HepG2 (cell line): ENCODE results near the gene FER1L5. TPM values are rescaled to one million over a fixed set of nuclear protein-coding genes. Genes with fewer than 3 reads are reported as not detected.

Source experiments
- ATAC-seq: fragments of 200-7000 bp; cut with Tn5 transposase; 3 replicates; pipeline ENCODE4 v1.9.1; 2020; ENCODE audit warnings: mild to moderate bottlenecking, moderate library complexity
- BruUV-seq: library from RNA; stranded (reverse); fragments of 400-500 nt; replicated peaks from 2 replicates; lab custom pipeline; 2021; lab: Mats Ljungman, UMichigan
- CTCF ChIA-PET: fragments of 300-600 bp; formaldehyde crosslinking; extraction: SDS; loops from one replicate; lab custom pipeline; 2021; ENCODE audit warnings: low total read pairs, inconsistent platforms, low intra/inter-chr PET ratio; lab: Yijun Ruan, JAX
- POLR2A ChIA-PET: fragments of 350-600 bp; sonication (Branson Sonifier 250); formaldehyde crosslinking; loops from one replicate; lab custom pipeline; 2020; ENCODE audit warnings: antibody characterized with exemption, inconsistent platforms; lab: Yijun Ruan, JAX
- DNase-seq: peaks from one replicate; pipeline ENCODE4 v3.0.0-alpha.2; 2015; ENCODE audit warnings: low spot score
- FAIRE-seq: peaks from 3 replicates; lab custom pipeline; 2011; peaks lifted over from hg19 to GRCh38; lab: Jason Lieb, UNC
- H2AFZ ChIP-seq: one replicate; pipeline ENCODE4 v1.6.1; 2011; ENCODE audit warnings: low read length, inconsistent platforms
- H3K27ac ChIP-seq: fragments of 300-600 bp; 3 replicates; pipeline ENCODE4 v1.8.0; 2011; ENCODE audit warnings: mixed run types, mild to moderate bottlenecking, mixed read lengths, low read length, inconsistent platforms; ENCODE audit not compliant: insufficient read depth; ENCODE audit errors: extremely low read length
- H3K27me3 ChIP-seq, 2 experiments: fragments of 200-600 bp in 1 of 2; 2 replicates in 1 of 2; 3 replicates in 1 of 2; pipeline versions ENCODE4 v1.6.0 to v1.8.0; 2011; ENCODE audit warnings: low read length in 2 of 2, mild to moderate bottlenecking in 2 of 2, moderate library complexity in 2 of 2, inconsistent platforms in 1 of 2; ENCODE audit not compliant: insufficient read depth in 2 of 2, control insufficient read depth in 1 of 2
- H3K36me3 ChIP-seq, 2 experiments: fragments of 200-600 bp in 1 of 2; replicated peaks in 1 of 2; 2 replicates in 1 of 2; 3 replicates in 1 of 2; pipeline versions ENCODE4 v1.5.1 to v1.8.0; 2011; ENCODE audit warnings: low read length in 2 of 2, inconsistent platforms in 1 of 2; ENCODE audit not compliant: insufficient read depth in 2 of 2, control insufficient read depth in 1 of 2
- H3K4me1 ChIP-seq: 2 replicates; pipeline ENCODE4 v1.5.1; 2012; ENCODE audit warnings: low read length, inconsistent platforms; ENCODE audit not compliant: insufficient read depth
- H3K4me2 ChIP-seq: 2 replicates; pipeline ENCODE4 v1.6.0; 2011; ENCODE audit warnings: low read depth, low read length, inconsistent platforms
- H3K4me3 ChIP-seq, 3 experiments: fragments of 200-600 bp in 1 of 3; sonication (generic), shearing (Covaris generic) in 1 of 3; replicated peaks in 1 of 3; 2 replicates each; pipeline ENCODE4 v1.5.1; 2011 to 2016; ENCODE audit warnings: low read length in 3 of 3, inconsistent platforms in 2 of 3, low read depth in 2 of 3, mild to moderate bottlenecking in 2 of 3, control low read depth in 1 of 3, mixed read lengths in 1 of 3; ENCODE audit not compliant: insufficient read depth in 1 of 3
- H3K79me2 ChIP-seq: one replicate; pipeline ENCODE4 v1.6.1; 2011; ENCODE audit warnings: low read length, inconsistent platforms; ENCODE audit not compliant: insufficient read depth
- H3K9ac ChIP-seq: 2 replicates; pipeline ENCODE4 v1.6.0; 2011; ENCODE audit warnings: mild to moderate bottlenecking, low read depth, low read length, inconsistent platforms; ENCODE audit not compliant: insufficient read depth
- H3K9me3 ChIP-seq: 2 replicates; pipeline ENCODE4 v1.5.1; 2012; ENCODE audit warnings: mild to moderate bottlenecking, low read length
- H4K20me1 ChIP-seq: 2 replicates; pipeline ENCODE4 v1.6.0; 2011; ENCODE audit warnings: inconsistent platforms, mild to moderate bottlenecking, low read length, moderate library complexity; ENCODE audit not compliant: insufficient read depth
- BORCS8-MEF2B ChIP-seq: sonication (generic); formaldehyde crosslinking; IDR thresholded peaks from 2 replicates; pipeline ENCODE4 v1.8.0; 2022; ENCODE audit warnings: mild to moderate bottlenecking, missing genetic modification reagents
- CAMTA2 ChIP-seq: sonication (generic); formaldehyde crosslinking; IDR thresholded peaks from 2 replicates; pipeline ENCODE4 v1.4.0; 2020; ENCODE audit warnings: mild to moderate bottlenecking, missing genetic modification reagents, borderline replicate concordance
- GLI4 ChIP-seq: sonication (generic); formaldehyde crosslinking; IDR thresholded peaks from 2 replicates; pipeline ENCODE4 v1.5.1; 2020; ENCODE audit warnings: missing genetic modification reagents, mild to moderate bottlenecking, moderate library complexity, borderline replicate concordance
- POGZ ChIP-seq: sonication (generic); formaldehyde crosslinking; IDR thresholded peaks from 2 replicates; pipeline ENCODE4 v1.4.0; 2020; ENCODE audit warnings: mild to moderate bottlenecking, missing genetic modification reagents
- RARA ChIP-seq: IDR thresholded peaks from 2 replicates; pipeline ENCODE4 v1.6.1; 2016; ENCODE audit warnings: missing genetic modification reagents, missing compliant biosample characterization
- RFX3 ChIP-seq: IDR thresholded peaks from 2 replicates; pipeline ENCODE4 v1.6.1; 2016; ENCODE audit warnings: missing biosample characterization, missing genetic modification reagents
- ZBTB7B ChIP-seq: sonication (generic); formaldehyde crosslinking; IDR thresholded peaks from 2 replicates; pipeline ENCODE4 v1.4.0; 2020; ENCODE audit warnings: missing genetic modification reagents
- ZMAT5 ChIP-seq: sonication (generic); formaldehyde crosslinking; IDR thresholded peaks from 2 replicates; pipeline ENCODE4 v1.5.0; 2020; ENCODE audit warnings: mild to moderate bottlenecking, low read depth, missing genetic modification reagents, borderline replicate concordance
- ZNF12 ChIP-seq: sonication (generic); formaldehyde crosslinking; IDR thresholded peaks from 2 replicates; pipeline ENCODE4 v1.5.0; 2020; ENCODE audit warnings: missing genetic modification reagents
- ZNF432 ChIP-seq: sonication (generic); formaldehyde crosslinking; IDR thresholded peaks from 2 replicates; pipeline ENCODE4 v1.5.0; 2020; ENCODE audit warnings: missing genetic modification reagents, mild to moderate bottlenecking, borderline replicate concordance
- ZNF549 ChIP-seq: sonication (generic); formaldehyde crosslinking; IDR thresholded peaks from 2 replicates; pipeline ENCODE4 v1.5.0; 2020; ENCODE audit warnings: missing genetic modification reagents
- ZNF558 ChIP-seq: sonication (generic); formaldehyde crosslinking; IDR thresholded peaks from 2 replicates; pipeline ENCODE4 v1.9.0; 2022; ENCODE audit warnings: mild to moderate bottlenecking, missing genetic modification reagents, borderline replicate concordance
- ZNF709 ChIP-seq: sonication (generic); formaldehyde crosslinking; IDR thresholded peaks from 2 replicates; pipeline ENCODE4 v1.5.0; 2020; ENCODE audit warnings: mild to moderate bottlenecking, missing genetic modification reagents
- WGBS: methylation state at CpG from one replicate; pipeline ENCODE4 v1.1.6; 2017; ENCODE audit warnings: low lambda C conversion rate; 5-methylcytosine and 5-hydroxymethylcytosine counted together
- in situ Hi-C: cut with HindIII; loops from 2 replicates; pipeline ENCODE4 v1.10.0; 2017; ENCODE audit warnings: low pct_unique_long_range_greater_than_20kb; ENCODE audit not compliant: extremely low pct_ligation_motif_present
- intact Hi-C: fragments of 100-400 bp; cut with micrococcal nuclease; formaldehyde crosslinking; loops from one replicate; pipeline ENCODE4 v1.10.0; 2022; ENCODE audit not compliant: unreplicated experiment
- polyA plus RNA-seq, 8 experiments: library from polyadenylated mRNA; depleted of rRNA in 3 of 8; stranded (reverse) in 7 of 8; unstranded in 1 of 8; fragments of >200 nt; fragmentation: Illumina TruSeq in 4 of 8; extraction: Trizol in 4 of 8; gene quantifications; 2 replicates each; pipeline versions ENCODE4 v1.2.1 to v1.2.3, GENCODE V29; 2011 to 2016; ENCODE audit warnings: low read depth in 4 of 8, missing spikeins in 1 of 8, mixed read lengths in 1 of 8; ENCODE audit not compliant: insufficient read depth in 1 of 8
- total RNA-seq, 5 experiments: library from RNA; depleted of rRNA; stranded (reverse); fragments of >200 nt; fragmentation: Illumina TruSeq; extraction: Trizol; gene quantifications; 2 replicates each; pipeline ENCODE4 v1.2.3, GENCODE V29; 2016; ENCODE audit warnings: low read depth in 1 of 5
- TF ChIP-seq, protein P1 (sequence below): sonication (generic); formaldehyde crosslinking; IDR thresholded peaks from 2 replicates; pipeline ENCODE4 v1.4.0; 2020; ENCODE audit warnings: mild to moderate bottlenecking, missing genetic modification reagents
- TF ChIP-seq, protein P2 (sequence below): fragments of 450-650 bp; IDR thresholded peaks from 2 replicates; pipeline ENCODE4 v1.6.1; 2017

FER1L5 gene
- total and polyA plus RNA-seq, 2 of the 13 experiments (the other 11 are each of a cell fraction or from before 2014, with no cell fraction given), result 0.02 to 0.08 TPM

GRCh38 chr2:96648306-96648930 is 5.9 kb downstream of the FER1L5 start:
- no TSS peak for BruUV-seq
- CTCF ChIA-PET, result no interaction called here
- no peak for DNase-seq
- no peak overlapping the region for H3K4me3 ChIP-seq
- no peak for TF ChIP-seq GLI4
- TF ChIP-seq POGZ (CRISPR knock-in tag), result no peak
- TF ChIP-seq, protein P1, sequence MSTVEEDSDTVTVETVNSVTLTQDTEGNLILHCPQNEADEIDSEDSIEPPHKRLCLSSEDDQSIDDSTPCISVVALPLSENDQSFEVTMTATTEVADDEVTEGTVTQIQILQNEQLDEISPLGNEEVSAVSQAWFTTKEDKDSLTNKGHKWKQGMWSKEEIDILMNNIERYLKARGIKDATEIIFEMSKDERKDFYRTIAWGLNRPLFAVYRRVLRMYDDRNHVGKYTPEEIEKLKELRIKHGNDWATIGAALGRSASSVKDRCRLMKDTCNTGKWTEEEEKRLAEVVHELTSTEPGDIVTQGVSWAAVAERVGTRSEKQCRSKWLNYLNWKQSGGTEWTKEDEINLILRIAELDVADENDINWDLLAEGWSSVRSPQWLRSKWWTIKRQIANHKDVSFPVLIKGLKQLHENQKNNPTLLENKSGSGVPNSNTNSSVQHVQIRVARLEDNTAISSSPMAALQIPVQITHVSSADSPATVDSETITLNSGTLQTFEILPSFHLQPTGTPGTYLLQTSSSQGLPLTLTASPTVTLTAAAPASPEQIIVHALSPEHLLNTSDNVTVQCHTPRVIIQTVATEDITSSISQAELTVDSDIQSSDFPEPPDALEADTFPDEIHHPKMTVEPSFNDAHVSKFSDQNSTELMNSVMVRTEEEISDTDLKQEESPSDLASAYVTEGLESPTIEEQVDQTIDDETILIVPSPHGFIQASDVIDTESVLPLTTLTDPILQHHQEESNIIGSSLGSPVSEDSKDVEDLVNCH, result no peak
- no peak for TF ChIP-seq ZNF432 (CRISPR knock-in tag)
- TF ChIP-seq, protein P2, sequence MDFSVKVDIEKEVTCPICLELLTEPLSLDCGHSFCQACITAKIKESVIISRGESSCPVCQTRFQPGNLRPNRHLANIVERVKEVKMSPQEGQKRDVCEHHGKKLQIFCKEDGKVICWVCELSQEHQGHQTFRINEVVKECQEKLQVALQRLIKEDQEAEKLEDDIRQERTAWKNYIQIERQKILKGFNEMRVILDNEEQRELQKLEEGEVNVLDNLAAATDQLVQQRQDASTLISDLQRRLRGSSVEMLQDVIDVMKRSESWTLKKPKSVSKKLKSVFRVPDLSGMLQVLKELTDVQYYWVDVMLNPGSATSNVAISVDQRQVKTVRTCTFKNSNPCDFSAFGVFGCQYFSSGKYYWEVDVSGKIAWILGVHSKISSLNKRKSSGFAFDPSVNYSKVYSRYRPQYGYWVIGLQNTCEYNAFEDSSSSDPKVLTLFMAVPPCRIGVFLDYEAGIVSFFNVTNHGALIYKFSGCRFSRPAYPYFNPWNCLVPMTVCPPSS, result no peak
- no peak for TF ChIP-seq ZBTB7B
- no peak for TF ChIP-seq ZNF549 (CRISPR knock-in tag)
- no peak for TF ChIP-seq ZNF558 (CRISPR knock-in tag)
- no peak for TF ChIP-seq CAMTA2 (CRISPR knock-in tag)
- TF ChIP-seq ZNF709, result no peak
- TF ChIP-seq ZMAT5 (CRISPR knock-in tag), result no peak
- TF ChIP-seq BORCS8-MEF2B (CRISPR knock-in tag), result no peak
- TF ChIP-seq RARA (CRISPR knock-in tag), result no peak
- no peak for TF ChIP-seq RFX3 (CRISPR knock-in tag)
- no peak for TF ChIP-seq ZNF12
- TF ChIP-seq, all 625 proteins: peak for 0
- Histone ChIP-seq H4K20me1 (no peaks in the 10 kb centered on the region), H3K4me1 (no peaks in the 10 kb centered on the region), H3K9me3 (no peaks in the 10 kb centered on the region), H3K27ac (no peak overlapping the region), H3K4me2 (no peak overlapping the region), H3K9ac (no peak overlapping the region), H3K36me3 (no peaks in the 10 kb centered on the region), H3K79me2 (no peaks in the 10 kb centered on the region), H2AFZ (no peak overlapping the region), H3K27me3 (peaks cover 0 to 33% of the 10 kb centered on the region in 2 experiments; a peak in 4 of 5 replicates)
- in situ Hi-C loops (no loop called here), intact Hi-C loops (no loop called here)
- POLR2A ChIA-PET, result no interaction called here
- FAIRE-seq, result no peak
- WGBS, result 50% methylated on average over 7 of the region's 7 CpGs
- no peak for ATAC-seq
